Muscle layer of duodenum (tissue), 2 donors: ENCODE data around the gene DOK7.
"Not testable (repeated sequence)": the region's sequence is repeated elsewhere in the genome, so short reads cannot be mapped to it uniquely, and the experiment has no call there.

Experiments
- H3K27ac ChIP-seq: one replicate; pipeline ENCODE4 v1.7.0; 2013; ENCODE audit warnings: mild to moderate bottlenecking, low read length
- H3K27me3 ChIP-seq: one replicate; pipeline ENCODE4 v1.7.0; 2013; ENCODE audit warnings: low read depth, mild to moderate bottlenecking, control low read depth, low read length
- H3K36me3 ChIP-seq, 2 donors: one replicate each; pipeline ENCODE4 v1.7.0; 2013; ENCODE audit warnings: low read length in 2 of 2, control low read depth in 1 of 2, mild to moderate bottlenecking in 1 of 2; ENCODE audit not compliant: insufficient read depth in 2 of 2, control insufficient read depth in 1 of 2
- H3K4me1 ChIP-seq, 2 donors: one replicate each; pipeline ENCODE4 v1.7.0; 2013; ENCODE audit warnings: low read length in 2 of 2, mild to moderate bottlenecking in 2 of 2, control low read depth in 1 of 2, moderate library complexity in 1 of 2; ENCODE audit not compliant: insufficient read depth in 2 of 2, control insufficient read depth in 1 of 2
- H3K4me3 ChIP-seq, 2 donors: one replicate each; pipeline ENCODE4 v1.7.0; 2013; ENCODE audit warnings: low read length in 2 of 2, low read depth in 1 of 2, mild to moderate bottlenecking in 1 of 2
- H3K9me3 ChIP-seq, 2 donors: one replicate each; pipeline ENCODE4 v1.7.0; 2013; ENCODE audit warnings: low read length in 2 of 2, control low read depth in 1 of 2, mild to moderate bottlenecking in 1 of 2; ENCODE audit not compliant: control insufficient read depth in 1 of 2
- donor health status: healthy.

Gene DOK7

DNA sequence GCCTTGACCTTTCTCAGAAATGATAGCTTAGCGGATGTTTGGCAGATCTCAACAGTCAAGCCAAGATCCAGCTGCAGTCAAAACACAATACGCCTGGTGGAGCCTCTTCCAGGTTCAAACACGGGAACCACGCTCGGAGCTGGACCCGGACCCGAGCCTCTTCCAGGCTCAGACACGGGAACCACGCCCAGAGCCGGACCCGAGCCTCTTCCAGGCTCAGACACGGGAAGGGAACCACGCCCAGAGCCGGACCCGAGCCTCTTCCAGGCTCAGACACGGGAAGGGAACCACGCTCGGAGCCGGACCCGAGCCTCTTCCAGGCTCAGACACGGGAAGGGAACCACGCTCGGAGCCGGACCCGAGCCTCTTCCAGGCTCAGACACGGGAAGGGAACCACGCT is 48.5 kb downstream of the DOK7 start:
- H3K4me1 ChIP-seq, H3K27ac ChIP-seq, H3K9me3 ChIP-seq, H3K4me3 ChIP-seq, H3K27me3 ChIP-seq: not testable (repeated sequence)
- peaks cover 51 to 95% of the 10 kb centered on the region in 2 donors for H3K36me3 ChIP-seq

DNA sequence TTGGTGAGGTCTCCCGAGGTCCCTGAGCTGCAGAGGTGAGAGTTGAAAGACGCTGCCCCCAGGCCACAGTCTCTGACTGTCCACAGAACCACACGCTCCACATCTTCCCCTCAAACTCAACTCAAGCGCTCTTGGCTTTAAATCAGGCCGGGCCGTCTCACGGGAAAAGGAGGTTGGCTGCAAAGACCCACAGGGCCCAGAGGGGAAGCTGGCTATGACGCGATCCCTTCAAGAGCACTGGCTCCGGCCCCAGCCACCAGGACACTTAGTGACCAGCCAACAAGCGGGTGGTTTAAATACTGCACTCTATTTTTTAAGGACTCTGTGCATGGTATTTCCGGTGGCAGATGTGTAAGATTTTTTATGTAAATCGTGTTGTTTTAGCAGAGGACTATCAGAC is 49.2 kb downstream of the DOK7 start:
- H3K4me3 ChIP-seq: no peak overlapping the region
- H3K9me3 ChIP-seq: no peaks in the 10 kb centered on the region
- peaks cover 55 to 95% of the 10 kb centered on the region in 2 donors for H3K36me3 ChIP-seq
- no peak overlapping the region for H3K27ac ChIP-seq
- H3K27me3 ChIP-seq: no peaks in the 10 kb centered on the region
- H3K4me1 ChIP-seq: no peaks in the 10 kb centered on the region

DNA sequence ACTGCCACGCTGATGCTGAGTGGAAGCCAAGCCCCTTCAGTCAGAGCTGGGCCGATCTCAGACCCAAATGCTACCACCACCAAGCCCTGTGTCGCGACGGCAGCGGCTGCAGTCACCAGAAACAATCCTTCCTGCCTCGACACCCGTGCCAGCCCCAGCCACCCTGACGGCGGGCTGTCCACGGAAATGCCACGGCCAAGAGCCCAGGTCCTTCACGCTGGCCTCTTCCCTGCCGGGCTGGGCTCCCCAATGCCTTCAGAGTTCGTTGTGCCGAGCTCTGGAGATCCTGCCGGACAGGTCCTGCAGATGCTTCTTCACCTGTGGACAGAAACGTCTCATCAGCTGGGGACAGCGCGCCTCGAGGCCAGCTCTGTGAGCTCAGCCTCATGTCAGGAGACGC is 49.6 kb downstream of the DOK7 start:
- H3K36me3 ChIP-seq: peaks cover 59 to 95% of the 10 kb centered on the region in 2 donors
- no peaks in the 10 kb centered on the region for H3K4me1 ChIP-seq
- H3K27ac ChIP-seq: no peak overlapping the region
- H3K9me3 ChIP-seq: no peaks in the 10 kb centered on the region
- H3K27me3 ChIP-seq: no peaks in the 10 kb centered on the region
- no peak overlapping the region for H3K4me3 ChIP-seq

DNA sequence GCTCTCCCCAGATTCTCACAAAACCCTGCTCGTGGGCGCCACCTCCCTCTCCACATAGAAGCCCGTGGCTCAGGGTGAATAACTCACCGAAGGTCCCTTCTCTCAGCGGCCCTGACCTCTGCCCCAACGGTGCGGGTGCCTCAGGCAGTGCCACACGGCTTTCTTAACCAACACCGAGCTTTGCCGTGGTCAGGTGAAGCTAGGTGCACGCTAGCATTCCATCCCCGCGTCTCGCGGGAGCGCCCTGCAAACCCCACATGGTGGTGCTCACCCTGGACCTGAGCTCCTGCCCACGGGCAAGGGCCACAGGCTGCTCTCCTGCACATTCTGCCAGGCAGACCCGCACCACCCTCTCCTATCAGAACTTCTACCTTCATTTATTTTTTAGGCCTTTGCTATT is 50.7 kb downstream of the DOK7 start:
- Histone ChIP-seq H3K36me3 (peaks cover 52 to 95% of the 10 kb centered on the region in 2 donors), H3K27me3 (no peaks in the 10 kb centered on the region), H3K4me1 (no peaks in the 10 kb centered on the region), H3K4me3 (no peak overlapping the region), H3K9me3 (no peaks in the 10 kb centered on the region), H3K27ac (no peak overlapping the region)

DNA sequence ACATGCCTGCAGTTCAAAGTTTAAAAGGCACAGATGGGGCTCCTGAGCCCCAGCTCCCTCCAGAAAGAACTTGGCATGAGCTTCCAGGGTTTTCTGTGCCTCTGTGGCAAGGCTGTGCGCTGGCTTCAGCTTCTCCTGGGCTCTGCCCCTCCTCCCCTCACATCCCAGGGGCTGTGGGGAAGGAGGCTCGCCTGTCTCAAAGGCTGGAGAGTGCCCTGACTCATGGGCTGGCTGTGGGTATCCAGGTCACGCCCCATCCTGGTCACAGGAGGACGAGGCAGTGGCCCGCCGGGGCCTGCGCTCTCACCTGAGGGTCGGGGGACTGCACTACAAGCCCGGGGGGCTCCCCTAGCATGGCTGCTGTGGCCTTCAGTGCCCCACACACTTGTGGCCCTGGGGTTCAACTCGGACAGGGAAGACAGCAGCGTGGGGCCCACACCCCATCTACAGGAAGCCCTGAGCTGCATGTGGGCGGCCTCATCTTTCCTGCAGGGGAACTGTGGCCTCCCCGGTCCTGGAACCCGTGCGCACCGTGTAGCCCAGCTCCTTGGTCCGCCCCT is 51.2 kb downstream of the DOK7 start:
- H3K27ac ChIP-seq: no peak overlapping the region
- H3K9me3 ChIP-seq: no peaks in the 10 kb centered on the region
- no peaks in the 10 kb centered on the region for H3K27me3 ChIP-seq
- H3K4me1 ChIP-seq: no peaks in the 10 kb centered on the region
- H3K36me3 ChIP-seq: peaks cover 48 to 96% of the 10 kb centered on the region in 2 donors
- H3K4me3 ChIP-seq: no peak overlapping the region

DNA sequence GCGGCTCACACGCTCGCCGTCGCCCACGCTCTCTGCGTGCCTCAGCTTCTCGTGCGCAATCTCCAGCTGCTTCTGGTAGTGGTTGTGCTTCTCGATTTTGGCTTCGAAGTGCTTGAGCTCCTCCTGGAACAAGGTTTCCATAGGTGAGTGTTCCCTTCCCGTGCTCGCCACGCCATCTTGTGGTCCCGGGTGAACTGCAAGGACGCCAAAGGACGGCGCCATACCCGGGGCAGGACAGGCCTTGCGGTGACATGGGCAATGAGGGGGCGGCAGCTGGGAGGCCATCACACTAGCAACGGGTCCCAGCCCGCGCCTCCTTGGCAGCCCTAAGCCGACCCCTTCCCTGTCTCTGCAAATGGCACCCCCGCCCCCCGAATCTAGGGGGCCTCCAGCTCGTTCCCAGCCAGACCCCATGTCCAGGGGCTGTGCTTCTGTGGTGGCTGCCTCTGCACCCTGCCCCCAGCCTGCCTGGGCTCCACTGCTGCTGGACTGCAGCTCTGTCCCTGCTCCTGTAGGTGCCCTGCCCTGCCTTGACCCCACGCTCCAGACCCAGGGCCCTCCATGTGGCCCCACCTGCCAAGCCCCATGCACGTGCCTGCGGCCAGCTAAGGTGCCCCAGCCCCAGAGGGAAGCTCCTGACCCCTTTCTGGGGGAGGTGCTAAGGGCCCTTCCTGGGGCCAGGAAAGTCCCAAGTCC is 51.8 kb downstream of the DOK7 start:
- no peaks in the 10 kb centered on the region for H3K4me1 ChIP-seq
- H3K27me3 ChIP-seq: no peaks in the 10 kb centered on the region
- H3K9me3 ChIP-seq: no peaks in the 10 kb centered on the region
- H3K4me3 ChIP-seq: no peak overlapping the region
- H3K27ac ChIP-seq: no peak overlapping the region
- H3K36me3 ChIP-seq: peaks cover 51 to 98% of the 10 kb centered on the region in 2 donors

DNA sequence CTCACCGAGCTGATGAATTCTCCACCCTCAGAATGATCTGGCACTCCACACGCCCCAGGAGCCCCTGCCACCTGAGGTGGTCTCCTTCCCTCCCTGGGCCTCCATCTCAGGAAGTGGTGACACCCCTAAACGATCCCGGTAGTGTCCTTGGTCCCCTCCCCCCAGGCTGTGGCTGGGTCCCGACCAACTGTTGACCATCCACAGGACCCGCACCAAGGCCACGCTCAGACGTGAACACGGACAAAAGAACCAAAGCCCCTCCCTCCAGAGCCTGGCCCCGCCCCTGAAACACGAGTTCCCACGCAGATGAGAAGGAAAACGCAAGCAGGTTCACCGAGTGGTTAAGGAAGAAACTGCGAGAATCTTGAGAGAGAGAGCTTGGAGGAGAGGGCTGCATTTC is 52.5 kb downstream of the DOK7 start:
- no peaks in the 10 kb centered on the region for H3K9me3 ChIP-seq
- H3K27ac ChIP-seq: no peak overlapping the region
- H3K36me3 ChIP-seq: peaks cover 46 to 98% of the 10 kb centered on the region in 2 donors

DNA sequence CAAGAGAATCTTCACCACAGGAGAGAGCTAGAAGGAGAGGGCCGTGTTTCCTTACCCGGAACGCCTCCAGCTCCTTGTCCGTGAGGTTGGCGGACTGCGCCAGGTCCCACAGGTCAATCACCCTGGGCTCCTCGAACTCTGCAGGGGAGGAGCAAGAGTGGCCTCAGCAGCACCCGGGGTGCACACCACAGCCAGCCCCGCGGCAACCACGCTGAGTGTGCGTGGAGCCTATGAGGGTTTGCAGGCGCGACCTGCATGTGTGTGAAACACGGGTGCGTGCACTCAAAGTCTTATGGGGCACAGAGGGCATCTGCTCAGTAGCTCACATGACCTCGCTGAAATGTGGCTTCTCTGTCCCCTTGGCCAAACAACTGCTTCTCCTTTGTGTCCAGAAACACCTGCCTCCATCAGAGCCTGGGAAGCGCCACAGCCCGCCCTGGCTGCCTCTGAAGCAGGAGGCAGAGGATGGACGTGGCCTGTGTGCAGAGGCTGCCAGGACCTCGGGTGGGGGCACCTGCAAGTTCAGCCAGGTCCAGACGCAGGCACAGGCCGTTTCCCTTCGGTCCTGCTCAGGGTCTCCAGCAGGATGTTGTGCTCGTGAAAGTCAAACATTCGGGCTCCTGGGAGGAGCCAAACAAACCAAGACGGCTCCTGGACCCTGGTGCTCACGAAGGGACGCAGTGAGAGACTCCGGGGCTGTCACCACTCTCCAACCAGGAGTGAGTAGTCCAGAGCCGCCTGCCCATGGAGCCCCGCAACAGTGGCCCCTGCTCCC is 53.1 kb downstream of the DOK7 start:
- Histone ChIP-seq H3K27me3 (no peaks in the 10 kb centered on the region), H3K27ac (no peak overlapping the region), H3K4me1 (no peaks in the 10 kb centered on the region), H3K9me3 (no peaks in the 10 kb centered on the region), H3K36me3 (peaks cover 48 to 98% of the 10 kb centered on the region in 2 donors), H3K4me3 (no peak overlapping the region)

More for the DNA sequence above, 52.5 kb downstream of the DOK7 start:
- no peaks in the 10 kb centered on the region for H3K4me1 ChIP-seq
- H3K27me3 ChIP-seq: no peaks in the 10 kb centered on the region
- no peak overlapping the region for H3K4me3 ChIP-seq

DNA sequence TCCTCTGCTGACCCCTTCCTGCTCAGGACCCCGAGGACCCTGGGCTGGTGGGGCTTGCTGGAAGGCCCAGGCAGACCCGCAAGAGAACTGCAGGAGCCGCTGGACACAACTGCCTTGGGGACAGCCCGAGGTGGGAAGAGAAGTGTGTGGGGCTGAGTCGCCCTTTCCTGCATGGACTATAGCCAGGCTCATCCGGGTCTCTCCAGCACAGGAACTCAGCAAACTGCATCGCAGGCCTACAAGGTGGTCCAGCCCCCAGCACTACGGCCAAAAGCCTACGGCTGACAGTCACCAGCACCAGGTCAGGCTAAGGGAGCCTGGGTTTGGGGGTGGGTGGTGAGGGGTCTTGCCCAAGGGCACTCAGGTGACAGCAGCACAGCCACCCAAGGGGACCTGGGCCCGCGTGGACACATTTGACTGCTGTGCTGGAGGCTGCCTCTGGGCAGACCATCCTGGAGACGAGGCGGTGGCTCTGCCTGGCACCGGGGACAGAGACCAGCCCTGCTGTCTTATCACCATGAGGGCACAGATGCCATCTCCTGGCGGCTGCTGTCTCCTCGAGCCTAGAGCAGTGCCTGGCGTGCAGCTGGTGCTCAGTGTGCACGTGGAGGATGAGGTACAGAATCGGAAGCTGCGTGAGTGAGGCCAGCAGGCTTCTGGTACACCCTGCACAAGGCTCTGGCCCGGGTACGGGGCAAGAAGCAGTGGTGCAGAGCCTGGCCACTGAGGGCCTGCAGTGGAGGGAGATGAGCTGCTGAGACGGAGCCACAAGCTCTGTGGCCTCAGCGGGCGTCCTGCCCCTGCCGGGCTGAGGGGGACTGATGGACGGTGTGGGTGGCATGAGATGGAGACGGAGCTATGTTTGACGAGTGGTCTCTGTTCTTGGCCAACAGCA is 54.0 kb downstream of the DOK7 start:
- no peaks in the 10 kb centered on the region for H3K9me3 ChIP-seq

DNA sequence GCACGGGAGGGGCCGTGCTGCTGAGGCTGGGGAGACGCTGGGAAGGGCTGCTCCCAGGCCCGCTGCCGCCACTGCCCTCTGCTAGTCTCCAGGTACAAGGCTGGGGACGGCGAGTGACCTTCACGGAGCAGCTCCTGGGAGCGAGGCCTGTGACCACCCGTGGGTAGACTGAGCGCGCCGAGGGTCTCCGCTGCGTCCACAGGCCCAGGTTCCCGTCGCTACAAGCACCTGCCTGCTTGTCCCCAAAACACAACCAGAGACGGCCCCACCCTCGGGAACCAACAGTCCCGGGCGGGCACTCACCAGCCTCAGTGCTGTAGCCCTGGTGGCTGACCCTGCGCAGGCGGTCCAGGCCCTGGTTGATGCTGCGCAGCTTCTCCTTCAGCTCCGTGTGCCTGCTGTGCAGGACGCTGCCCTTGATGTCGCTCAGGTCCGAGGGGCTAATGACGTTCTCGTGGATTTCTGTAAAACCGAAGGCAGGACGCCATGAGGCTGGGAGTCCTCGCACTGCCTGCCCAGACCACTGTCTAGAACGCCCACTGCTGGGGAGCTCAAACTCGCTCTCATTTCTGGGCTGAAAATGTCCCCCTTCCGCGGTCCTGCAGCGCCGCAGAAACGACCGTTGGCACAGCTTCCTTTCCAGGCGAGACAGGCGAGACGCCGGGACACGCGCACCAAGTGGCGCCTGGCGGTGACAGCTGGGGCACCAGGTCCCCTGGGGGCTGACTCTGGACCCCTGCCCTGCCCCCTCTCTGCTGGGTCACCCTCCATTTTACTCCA is 54.8 kb downstream of the DOK7 start:
- Histone ChIP-seq H3K36me3 (peaks cover 46 to 96% of the 10 kb centered on the region in 2 donors), H3K27me3 (no peaks in the 10 kb centered on the region), H3K9me3 (no peaks in the 10 kb centered on the region), H3K4me3 (no peak overlapping the region), H3K4me1 (no peaks in the 10 kb centered on the region), H3K27ac (no peak overlapping the region)

More for the DNA sequence above, 54.0 kb downstream of the DOK7 start:
- H3K27me3 ChIP-seq: no peaks in the 10 kb centered on the region
- no peak overlapping the region for H3K27ac ChIP-seq
- H3K4me1 ChIP-seq: no peaks in the 10 kb centered on the region
- peaks cover 52 to 96% of the 10 kb centered on the region in 2 donors for H3K36me3 ChIP-seq
- H3K4me3 ChIP-seq: no peak overlapping the region
